H54 (cell line): Measurements from ENCODE around the gene A2M.

ENCODE experiments used
- DNase-seq: peaks from one replicate; pipeline ENCODE4 v3.0.0; 2011; ENCODE audit warnings: low spot score, mixed read lengths; ENCODE audit not compliant: insufficient read length
- FAIRE-seq: peaks from 3 replicates; lab custom pipeline; 2011; peaks lifted over from hg19 to GRCh38; lab: Jason Lieb, UNC
- POLR2A ChIP-seq: IDR thresholded peaks from 2 replicates; pipeline ENCODE4 v1.6.1; 2011; ENCODE audit warnings: low read depth, mild to moderate bottlenecking, low read length

The A2M gene

GRCh38 chr12:9098115-9098452 is 17.6 kb downstream of the A2M start:
- FAIRE-seq = no peak
- no peak for TF ChIP-seq POLR2A
- no peak for DNase-seq

- no peak for TF ChIP-seq POLR2A
- FAIRE-seq (no peak), DNase-seq (no peak)
Observed at GRCh38 chr12:9096563-9097176, 19.0 kb downstream of the A2M start.

- FAIRE-seq (no peak), DNase-seq (no peak)
- no peak for TF ChIP-seq POLR2A
Observed at GRCh38 chr12:9095322-9095721, 20.4 kb downstream of the A2M start.

- no peak for DNase-seq
- TF ChIP-seq POLR2A = no peak
- no peak for FAIRE-seq
Observed at GRCh38 chr12:9094512-9095206, 21.1 kb downstream of the A2M start.

- FAIRE-seq = no peak
- no peak for DNase-seq
- no peak for TF ChIP-seq POLR2A
Observed at GRCh38 chr12:9091891-9092598, 23.7 kb downstream of the A2M start.

- FAIRE-seq = no peak
- no peak for DNase-seq
- no peak for TF ChIP-seq POLR2A
Observed at GRCh38 chr12:9090220-9090619, 25.5 kb downstream of the A2M start.

GRCh38 chr12:9087087-9087835 is 28.5 kb downstream of the A2M start:
- DNase-seq (no peak), FAIRE-seq (no peak)
- TF ChIP-seq POLR2A = no peak

GRCh38 chr12:9086087-9086486 is 29.6 kb downstream of the A2M start:
- DNase-seq (no peak), FAIRE-seq (no peak)
- no peak for TF ChIP-seq POLR2A

- TF ChIP-seq POLR2A = no peak
- FAIRE-seq = no peak
Observed at GRCh38 chr12:9084417-9084816, 31.3 kb downstream of the A2M start.

GRCh38 chr12:9083793-9084192 is 31.9 kb downstream of the A2M start:
- DNase-seq = no peak
- FAIRE-seq = no peak
- TF ChIP-seq POLR2A = no peak

More at GRCh38 chr12:9084417-9084816, 31.3 kb downstream of the A2M start:
- DNase-seq = no peak

GRCh38 chr12:9081667-9082427 is 33.9 kb downstream of the A2M start:
- no peak for FAIRE-seq

GRCh38 chr12:9079883-9080675 is 35.6 kb downstream of the A2M start:
- TF ChIP-seq POLR2A = no peak
- DNase-seq (no peak), FAIRE-seq (no peak)

More at GRCh38 chr12:9081667-9082427, 33.9 kb downstream of the A2M start:
- no peak for TF ChIP-seq POLR2A
- no peak for DNase-seq

GRCh38 chr12:9079082-9079481 is 36.6 kb downstream of the A2M start:
- DNase-seq (no peak), FAIRE-seq (no peak)
- TF ChIP-seq POLR2A = no peak
